Measurements from ENCODE around the gene SLC49A4.

DNA sequence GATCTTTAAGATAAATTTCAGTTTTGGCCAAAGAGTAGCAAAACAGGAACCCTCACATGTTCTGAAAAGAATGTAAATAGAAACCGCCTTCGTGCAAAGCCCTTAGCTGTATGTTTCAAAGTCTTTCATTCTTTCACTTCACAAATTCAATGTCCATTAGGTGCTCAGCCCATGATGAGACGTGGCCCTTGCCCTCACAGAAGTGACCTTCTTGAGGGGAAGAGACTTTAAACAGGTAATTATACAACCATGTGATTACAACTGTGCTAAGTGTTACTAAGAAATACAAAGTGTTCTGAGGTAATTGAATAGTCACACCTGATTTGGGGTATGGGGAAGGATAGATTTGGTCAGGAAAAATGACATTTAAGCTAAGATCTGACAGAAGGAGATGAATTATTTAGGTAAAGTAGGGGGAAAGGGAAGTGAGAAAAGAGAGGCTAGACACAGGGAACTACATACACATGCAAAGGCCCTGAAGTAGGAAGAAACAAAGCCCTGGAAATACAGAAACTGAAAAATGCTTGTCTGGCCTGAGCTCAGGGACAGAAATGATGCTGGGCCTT lies 20.8 kb upstream of the SLC49A4 start:
- TF ChIP-seq CTCF (IDR thresholded peaks at IDR 0.05) (no peak), EZH2 (IDR thresholded peaks at IDR 0.05; ENCODE audit: borderline replicate concordance, insufficient read depth, low read depth, low read length, poor library complexity, severe bottlenecking) (no peak)

All from B cell (primary cell).